ENCODE results near the gene SYNM.
A peak's percentile ranks its signal among the peaks of the same experiment; 100 is the strongest.

SYNM gene

GRCh38 chr15:99143242-99143641 lies 38.4 kb downstream of the SYNM start:
- Histone ChIP-seq H3K27ac (replicated peaks; ENCODE audit: low read length) (no peak overlapping the region), H3K4ac (ENCODE audit: low read length) (no peak overlapping the region), H3K27me3 (ENCODE audit: control insufficient read depth in 3 of 3, insufficient read depth in 3 of 3, low read depth in 1 of 3, low read length in 3 of 3) (no peaks in the 10 kb centered on the region), H3K36me3 (replicated peaks in 1 of 2; ENCODE audit: control insufficient read depth in 2 of 2, insufficient read depth in 2 of 2, low read length in 2 of 2) (peaks cover 0 to 9% of the 10 kb centered on the region in 2 donors), H2AK5ac (ENCODE audit: low read depth, low read length) (no peak overlapping the region), H3K4me3 (ENCODE audit: low read length in 2 of 2) (no peak overlapping the region), H4K91ac (ENCODE audit: low read depth, low read length, poor library complexity) (no peak overlapping the region), H2BK15ac (ENCODE audit: low read length) (no peak overlapping the region), H3K18ac (ENCODE audit: low read length) (no peak overlapping the region), H2BK120ac (ENCODE audit: low read depth, low read length) (no peak overlapping the region), H2BK12ac (ENCODE audit: low read length) (no peak overlapping the region), H2AFZ (ENCODE audit: low read length) (peak overlapping the region; percentile 39), H3K4me2 (ENCODE audit: insufficient read depth, low read length, poor library complexity, severe bottlenecking) (no peak overlapping the region), H3K79me1 (ENCODE audit: low read depth, low read length) (no peaks in the 10 kb centered on the region), H3K9me3 (replicated peaks in 1 of 2; ENCODE audit: control insufficient read depth in 2 of 2, insufficient read depth in 1 of 2, low read depth in 1 of 2, low read length in 2 of 2) (peaks cover 0 to 2% of the 10 kb centered on the region in 2 donors), H3K4me1 (ENCODE audit: control insufficient read depth in 2 of 2, insufficient read depth in 1 of 2, low read depth in 1 of 2, low read length in 2 of 2) (peaks cover 15 to 20% of the 10 kb centered on the region in 2 donors), H3K14ac (ENCODE audit: low read length) (no peak overlapping the region), H4K8ac (ENCODE audit: low read depth, low read length) (no peak overlapping the region), H3K23ac (ENCODE audit: low read depth, low read length, poor library complexity) (no peak overlapping the region), H3K9ac (ENCODE audit: low read depth, low read length, poor library complexity) (no peak overlapping the region), H2BK5ac (ENCODE audit: low read length) (no peak overlapping the region)
- no CpG with 5 or more reads among the region's 3 CpGs for WGBS, 2 donors (ENCODE audit: extremely low coverage in 2 of 2, insufficient read length in 2 of 2, insufficient replicate concordance in 1 of 2)
- DNase-seq (ENCODE audit: low spot score), result no peak

GRCh38 chr15:99143655-99144610 lies 39.1 kb downstream of the SYNM start:
- Histone ChIP-seq H2BK12ac (ENCODE audit: low read length) (no peak overlapping the region), H3K23ac (ENCODE audit: low read depth, low read length, poor library complexity) (no peak overlapping the region), H3K79me1 (ENCODE audit: low read depth, low read length) (no peaks in the 10 kb centered on the region), H3K14ac (ENCODE audit: low read length) (no peak overlapping the region), H3K27ac (replicated peaks; ENCODE audit: low read length) (peak overlapping the region; percentile 37), H2BK15ac (ENCODE audit: low read length) (no peak overlapping the region), H4K91ac (ENCODE audit: low read depth, low read length, poor library complexity) (no peak overlapping the region), H3K4ac (ENCODE audit: low read length) (no peak overlapping the region), H3K4me3 (ENCODE audit: low read length in 2 of 2) (no peak overlapping the region), H3K9ac (ENCODE audit: low read depth, low read length, poor library complexity) (no peak overlapping the region), H3K4me1 (ENCODE audit: control insufficient read depth in 2 of 2, insufficient read depth in 1 of 2, low read depth in 1 of 2, low read length in 2 of 2) (peaks cover 17 to 23% of the 10 kb centered on the region in 2 donors), H2BK5ac (ENCODE audit: low read length) (no peak overlapping the region), H2AK5ac (ENCODE audit: low read depth, low read length) (no peak overlapping the region), H3K9me3 (replicated peaks in 1 of 2; ENCODE audit: control insufficient read depth in 2 of 2, insufficient read depth in 1 of 2, low read depth in 1 of 2, low read length in 2 of 2) (peaks cover 0 to 2% of the 10 kb centered on the region in 2 donors), H4K8ac (ENCODE audit: low read depth, low read length) (no peak overlapping the region), H2BK120ac (ENCODE audit: low read depth, low read length) (no peak overlapping the region), H2AFZ (ENCODE audit: low read length) (peak overlapping the region; percentile 39), H3K27me3 (ENCODE audit: control insufficient read depth in 3 of 3, insufficient read depth in 3 of 3, low read depth in 1 of 3, low read length in 3 of 3) (no peaks in the 10 kb centered on the region), H3K4me2 (ENCODE audit: insufficient read depth, low read length, poor library complexity, severe bottlenecking) (no peak overlapping the region), H3K18ac (ENCODE audit: low read length) (no peak overlapping the region), H3K36me3 (replicated peaks in 1 of 2; ENCODE audit: control insufficient read depth in 2 of 2, insufficient read depth in 2 of 2, low read length in 2 of 2) (peaks cover 0 to 9% of the 10 kb centered on the region in 2 donors)
- no peak for DNase-seq (ENCODE audit: low spot score)
- WGBS, 2 donors (ENCODE audit: extremely low coverage in 2 of 2, insufficient read length in 2 of 2, insufficient replicate concordance in 1 of 2), result no CpG with 5 or more reads among the region's 7 CpGs

- peaks cover 20 to 25% of the 10 kb centered on the region in 2 donors for H3K4me1 ChIP-seq (ENCODE audit: control insufficient read depth in 2 of 2, insufficient read depth in 1 of 2, low read depth in 1 of 2, low read length in 2 of 2)
- peaks cover 3 to 5% of the 10 kb centered on the region in 2 donors for H3K36me3 ChIP-seq (replicated peaks in 1 of 2; ENCODE audit: control insufficient read depth in 2 of 2, insufficient read depth in 2 of 2, low read length in 2 of 2)
- H3K4me2 ChIP-seq (ENCODE audit: insufficient read depth, low read length, poor library complexity, severe bottlenecking), result no peak overlapping the region
- H3K14ac ChIP-seq (ENCODE audit: low read length), result no peak overlapping the region
- H3K18ac ChIP-seq (ENCODE audit: low read length), result no peak overlapping the region
- H3K4ac ChIP-seq (ENCODE audit: low read length), result no peak overlapping the region
- no peak overlapping the region for H3K4me3 ChIP-seq (ENCODE audit: low read length in 2 of 2)
- H2AFZ ChIP-seq (ENCODE audit: low read length), result no peak overlapping the region
- H2BK120ac ChIP-seq (ENCODE audit: low read depth, low read length), result no peak overlapping the region
- H4K8ac ChIP-seq (ENCODE audit: low read depth, low read length), result no peak overlapping the region
- H3K79me1 ChIP-seq (ENCODE audit: low read depth, low read length), result no peaks in the 10 kb centered on the region
- no peak overlapping the region for H2AK5ac ChIP-seq (ENCODE audit: low read depth, low read length)
- H3K9me3 ChIP-seq (replicated peaks in 1 of 2; ENCODE audit: control insufficient read depth in 2 of 2, insufficient read depth in 1 of 2, low read depth in 1 of 2, low read length in 2 of 2), result peaks cover 0 to 2% of the 10 kb centered on the region in 2 donors
- DNase-seq (ENCODE audit: low spot score), result no peak
- H2BK12ac ChIP-seq (ENCODE audit: low read length), result no peak overlapping the region
- no peak overlapping the region for H2BK5ac ChIP-seq (ENCODE audit: low read length)
- no CpG with 5 or more reads among the region's 10 CpGs for WGBS, 2 donors (ENCODE audit: extremely low coverage in 2 of 2, insufficient read length in 2 of 2, insufficient replicate concordance in 1 of 2)
- no peak overlapping the region for H4K91ac ChIP-seq (ENCODE audit: low read depth, low read length, poor library complexity)
- H2BK15ac ChIP-seq (ENCODE audit: low read length), result no peak overlapping the region
- no peak overlapping the region for H3K9ac ChIP-seq (ENCODE audit: low read depth, low read length, poor library complexity)
- no peak overlapping the region for H3K23ac ChIP-seq (ENCODE audit: low read depth, low read length, poor library complexity)
- no peak overlapping the region for H3K27ac ChIP-seq (replicated peaks; ENCODE audit: low read length)
- no peaks in the 10 kb centered on the region for H3K27me3 ChIP-seq (ENCODE audit: control insufficient read depth in 3 of 3, insufficient read depth in 3 of 3, low read depth in 1 of 3, low read length in 3 of 3)
These were observed 40.1 kb downstream of the SYNM start for GRCh38 chr15:99145005-99145404.

- Histone ChIP-seq H3K9me3 (replicated peaks in 1 of 2; ENCODE audit: control insufficient read depth in 2 of 2, insufficient read depth in 1 of 2, low read depth in 1 of 2, low read length in 2 of 2) (peaks cover 0 to 2% of the 10 kb centered on the region in 2 donors), H3K4me2 (ENCODE audit: insufficient read depth, low read length, poor library complexity, severe bottlenecking) (no peak overlapping the region), H3K9ac (ENCODE audit: low read depth, low read length, poor library complexity) (no peak overlapping the region), H3K79me1 (ENCODE audit: low read depth, low read length) (no peaks in the 10 kb centered on the region), H2BK120ac (ENCODE audit: low read depth, low read length) (no peak overlapping the region), H2AFZ (ENCODE audit: low read length) (no peak overlapping the region), H3K27ac (replicated peaks; ENCODE audit: low read length) (no peak overlapping the region), H2AK5ac (ENCODE audit: low read depth, low read length) (no peak overlapping the region), H2BK15ac (ENCODE audit: low read length) (no peak overlapping the region), H3K18ac (ENCODE audit: low read length) (no peak overlapping the region), H3K14ac (ENCODE audit: low read length) (no peak overlapping the region), H3K4ac (ENCODE audit: low read length) (no peak overlapping the region), H2BK5ac (ENCODE audit: low read length) (no peak overlapping the region), H3K36me3 (replicated peaks in 1 of 2; ENCODE audit: control insufficient read depth in 2 of 2, insufficient read depth in 2 of 2, low read length in 2 of 2) (peaks cover 3 to 5% of the 10 kb centered on the region in 2 donors), H4K8ac (ENCODE audit: low read depth, low read length) (no peak overlapping the region), H3K4me3 (ENCODE audit: low read length in 2 of 2) (no peak overlapping the region), H3K27me3 (ENCODE audit: control insufficient read depth in 3 of 3, insufficient read depth in 3 of 3, low read depth in 1 of 3, low read length in 3 of 3) (no peaks in the 10 kb centered on the region), H4K91ac (ENCODE audit: low read depth, low read length, poor library complexity) (no peak overlapping the region), H3K23ac (ENCODE audit: low read depth, low read length, poor library complexity) (no peak overlapping the region), H3K4me1 (ENCODE audit: control insufficient read depth in 2 of 2, insufficient read depth in 1 of 2, low read depth in 1 of 2, low read length in 2 of 2) (peaks cover 20 to 25% of the 10 kb centered on the region in 2 donors), H2BK12ac (ENCODE audit: low read length) (no peak overlapping the region)
- WGBS, 2 donors (ENCODE audit: extremely low coverage in 2 of 2, insufficient read length in 2 of 2, insufficient replicate concordance in 1 of 2), result no CpG with 5 or more reads among the region's 6 CpGs
- DNase-seq (ENCODE audit: low spot score), result no peak
These were observed 40.9 kb downstream of the SYNM start for GRCh38 chr15:99145778-99146177.
